Endodermal cell (in vitro differentiated cells): Measurements from ENCODE around the gene KCNQ2. TPM values are rescaled to one million over a fixed set of nuclear protein-coding genes. Genes with fewer than 3 reads are reported as not detected.

Experiments used
- DNase-seq: peaks from one replicate; pipeline ENCODE4 v3.0.0-alpha.2; 2017
- H3K27ac ChIP-seq: 2 replicates; pipeline ENCODE4 v1.5.1; 2013; ENCODE audit warnings: mild to moderate bottlenecking, low read depth, low read length, moderate library complexity
- H3K27me3 ChIP-seq: 2 replicates; pipeline ENCODE4 v1.6.1; 2013; ENCODE audit warnings: mild to moderate bottlenecking, low read length, moderate library complexity; ENCODE audit not compliant: insufficient read depth, control insufficient read depth, poor library complexity, severe bottlenecking
- H3K36me3 ChIP-seq: 2 replicates; pipeline ENCODE4 v1.7.0; 2013; ENCODE audit warnings: mild to moderate bottlenecking, low read length, moderate library complexity; ENCODE audit not compliant: control insufficient read depth, insufficient read depth
- H3K4me1 ChIP-seq: one replicate; pipeline ENCODE4 v1.7.0; 2013; ENCODE audit warnings: low read length; ENCODE audit not compliant: control insufficient read depth, insufficient read depth
- H3K4me3 ChIP-seq: 2 replicates; pipeline ENCODE4 v1.5.1; 2013; ENCODE audit warnings: mild to moderate bottlenecking, low read length, moderate library complexity
- H3K9ac ChIP-seq: 2 replicates; pipeline ENCODE4 v1.6.1; 2013; ENCODE audit warnings: mild to moderate bottlenecking, low read length, moderate library complexity; ENCODE audit not compliant: poor library complexity, severe bottlenecking; ENCODE audit errors: extremely low read depth
- H3K9me3 ChIP-seq: 2 replicates; pipeline ENCODE4 v1.6.1; 2013; ENCODE audit warnings: mild to moderate bottlenecking, low read length, moderate library complexity; ENCODE audit not compliant: control insufficient read depth
- H3K27ac Mint-ChIP-seq: 2 replicates; pipeline ENCODE4 v1.8.0; 2020; ENCODE audit warnings: mixed read lengths
- H3K27me3 Mint-ChIP-seq: 2 replicates; pipeline ENCODE4 v1.8.0; 2021; ENCODE audit warnings: mild to moderate bottlenecking, mixed read lengths; ENCODE audit not compliant: insufficient read depth
- H3K36me3 Mint-ChIP-seq: 2 replicates; pipeline ENCODE4 v1.8.0; 2020; ENCODE audit warnings: low read depth, mixed read lengths
- H3K4me1 Mint-ChIP-seq: 2 replicates; pipeline ENCODE4 v1.8.0; 2020; ENCODE audit warnings: mixed read lengths
- H3K4me3 Mint-ChIP-seq: 2 replicates; pipeline ENCODE4 v1.8.0; 2020; ENCODE audit warnings: mild to moderate bottlenecking, moderate library complexity, mixed read lengths
- H3K9me3 Mint-ChIP-seq: 2 replicates; pipeline ENCODE4 v1.8.0; 2020; ENCODE audit warnings: mild to moderate bottlenecking, mixed read lengths
- WGBS, 2 experiments: methylation state at CpG; one replicate each; pipeline versions ENCODE4 v1.1.5 to v1.1.7; 2013; ENCODE audit warnings: missing lambda C conversion rate in 2 of 2, mixed read lengths in 1 of 2; ENCODE audit not compliant: insufficient coverage in 1 of 2, insufficient read length in 1 of 2; 5-methylcytosine and 5-hydroxymethylcytosine counted together
- total RNA-seq, 2 donors: library from RNA; stranded (reverse); fragmentation: NEBNext Ultra II Directional in 1 of 2; extraction: Animal tissue kit (Norgen Biotek cat#: 25700) in 1 of 2; gene quantifications; 2 replicates in 1 of 2; 3 replicates in 1 of 2; pipeline ENCODE4 v1.2.1, GENCODE V29; 2021
- TF ChIP-seq, protein P1 (sequence below): fragments of 200-600 bp; sonication (generic); conservative IDR thresholded peaks from 2 replicates; pipeline ENCODE4 v1.5.0; 2021; ENCODE audit warnings: antibody characterized with exemption, mild to moderate bottlenecking

The KCNQ2 gene
- total RNA-seq, 2 donors from 2014 or later = 36.4 to 62.8 TPM

DNA sequence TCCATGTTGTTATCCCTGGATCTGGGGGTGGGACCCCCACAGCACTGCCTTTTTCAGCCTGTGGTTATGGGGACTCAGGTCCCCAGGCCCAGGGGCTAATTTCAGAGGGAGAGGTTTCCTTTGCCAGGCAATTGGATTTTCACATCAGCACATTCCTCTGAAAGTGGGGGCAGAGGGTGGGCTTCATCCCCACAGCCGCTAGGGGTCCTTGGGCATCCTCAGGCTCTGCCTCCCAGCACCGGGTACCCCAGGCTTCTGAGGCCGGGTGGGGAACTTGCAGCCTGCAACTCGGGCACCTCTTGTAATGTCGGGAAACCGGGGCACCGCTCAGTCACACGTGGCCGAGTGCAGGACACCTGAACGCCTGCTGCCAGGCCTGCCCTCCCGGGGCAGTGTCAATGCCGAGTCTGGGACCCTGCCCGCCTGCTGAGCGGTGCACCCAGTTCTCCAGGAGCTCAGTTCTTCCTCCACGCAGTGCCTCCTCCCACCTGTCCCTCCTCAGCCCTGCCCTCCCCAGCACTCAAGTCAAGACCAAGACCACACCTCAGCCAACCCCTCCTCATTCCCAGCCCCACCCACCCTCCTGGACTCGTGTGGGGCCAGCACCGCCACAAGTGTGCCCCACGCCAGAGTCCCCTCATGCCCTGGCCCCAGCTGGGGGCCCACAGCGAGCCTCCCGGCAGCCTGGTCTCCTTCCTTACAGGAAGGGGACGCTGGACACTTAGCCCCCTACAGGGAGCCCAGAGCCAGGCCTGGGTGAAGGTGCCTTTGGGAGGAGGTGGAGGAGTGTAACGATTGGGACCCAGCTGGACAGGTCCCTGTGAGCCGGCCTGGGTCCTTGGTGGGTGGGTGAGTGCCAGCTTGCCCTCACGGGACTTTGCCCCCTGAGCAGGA is 102.5 kb downstream of the KCNQ2 start:
- no peaks in the 10 kb centered on the region for H3K27me3 Mint-ChIP-seq
- H3K4me3 Mint-ChIP-seq = no peak overlapping the region
- TF ChIP-seq, protein P1, sequence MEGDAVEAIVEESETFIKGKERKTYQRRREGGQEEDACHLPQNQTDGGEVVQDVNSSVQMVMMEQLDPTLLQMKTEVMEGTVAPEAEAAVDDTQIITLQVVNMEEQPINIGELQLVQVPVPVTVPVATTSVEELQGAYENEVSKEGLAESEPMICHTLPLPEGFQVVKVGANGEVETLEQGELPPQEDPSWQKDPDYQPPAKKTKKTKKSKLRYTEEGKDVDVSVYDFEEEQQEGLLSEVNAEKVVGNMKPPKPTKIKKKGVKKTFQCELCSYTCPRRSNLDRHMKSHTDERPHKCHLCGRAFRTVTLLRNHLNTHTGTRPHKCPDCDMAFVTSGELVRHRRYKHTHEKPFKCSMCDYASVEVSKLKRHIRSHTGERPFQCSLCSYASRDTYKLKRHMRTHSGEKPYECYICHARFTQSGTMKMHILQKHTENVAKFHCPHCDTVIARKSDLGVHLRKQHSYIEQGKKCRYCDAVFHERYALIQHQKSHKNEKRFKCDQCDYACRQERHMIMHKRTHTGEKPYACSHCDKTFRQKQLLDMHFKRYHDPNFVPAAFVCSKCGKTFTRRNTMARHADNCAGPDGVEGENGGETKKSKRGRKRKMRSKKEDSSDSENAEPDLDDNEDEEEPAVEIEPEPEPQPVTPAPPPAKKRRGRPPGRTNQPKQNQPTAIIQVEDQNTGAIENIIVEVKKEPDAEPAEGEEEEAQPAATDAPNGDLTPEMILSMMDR = peak; percentile 50
- no peak for DNase-seq
- no peak overlapping the region for H3K27ac Mint-ChIP-seq
- H3K9ac ChIP-seq = no peak overlapping the region
- H3K4me1 Mint-ChIP-seq = no peaks in the 10 kb centered on the region
- no peaks in the 10 kb centered on the region for H3K36me3 ChIP-seq
- H3K27ac ChIP-seq = no peak overlapping the region
- no peaks in the 10 kb centered on the region for H3K9me3 ChIP-seq
- WGBS, 2 experiments = 82 to 94% methylated on average over 9 to 24 of the region's 24 CpGs
- H3K36me3 Mint-ChIP-seq = no peaks in the 10 kb centered on the region
- no peak overlapping the region for H3K4me3 ChIP-seq
- H3K4me1 ChIP-seq = no peaks in the 10 kb centered on the region
- H3K27me3 ChIP-seq = no peaks in the 10 kb centered on the region
- H3K9me3 Mint-ChIP-seq = no peaks in the 10 kb centered on the region

DNA sequence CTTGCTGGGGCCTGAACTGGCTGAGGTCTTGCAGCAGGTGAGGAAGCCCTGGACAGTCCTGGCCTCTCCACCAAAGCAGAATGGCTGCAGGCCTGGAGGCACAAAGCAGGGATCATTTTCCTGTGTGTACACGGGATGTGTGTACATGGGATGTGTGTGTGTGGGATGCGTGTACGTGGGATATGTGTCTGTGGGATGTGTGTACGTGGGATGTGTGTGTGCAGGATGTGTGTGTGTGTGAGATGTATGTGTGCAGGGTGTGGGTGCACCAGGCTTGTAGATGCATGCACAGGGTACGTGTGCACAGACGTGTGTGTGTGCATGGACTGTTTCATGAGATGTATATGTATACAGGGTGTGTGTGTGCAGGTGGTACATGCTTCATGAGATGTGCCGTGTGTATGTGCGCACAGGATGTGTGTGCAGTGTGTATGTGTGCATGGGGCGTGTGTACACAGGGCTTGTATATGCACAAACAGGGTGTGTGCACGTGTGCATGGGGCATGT is 103.4 kb downstream of the KCNQ2 start:
- H3K4me3 Mint-ChIP-seq = no peak overlapping the region
- no peak for DNase-seq
- no peaks in the 10 kb centered on the region for H3K9me3 Mint-ChIP-seq
- Histone ChIP-seq H3K27me3 (no peaks in the 10 kb centered on the region), H3K4me1 (no peaks in the 10 kb centered on the region), H3K9ac (no peak overlapping the region), H3K4me3 (no peak overlapping the region), H3K36me3 (no peaks in the 10 kb centered on the region), H3K9me3 (no peaks in the 10 kb centered on the region), H3K27ac (no peak overlapping the region)
- TF ChIP-seq, protein P1 = no peak
- WGBS, 2 experiments = 94 to 100% methylated on average over 8 to 10 of the region's 10 CpGs
- H3K36me3 Mint-ChIP-seq = no peaks in the 10 kb centered on the region
- no peaks in the 10 kb centered on the region for H3K27me3 Mint-ChIP-seq
- no peaks in the 10 kb centered on the region for H3K4me1 Mint-ChIP-seq
- H3K27ac Mint-ChIP-seq = no peak overlapping the region

DNA sequence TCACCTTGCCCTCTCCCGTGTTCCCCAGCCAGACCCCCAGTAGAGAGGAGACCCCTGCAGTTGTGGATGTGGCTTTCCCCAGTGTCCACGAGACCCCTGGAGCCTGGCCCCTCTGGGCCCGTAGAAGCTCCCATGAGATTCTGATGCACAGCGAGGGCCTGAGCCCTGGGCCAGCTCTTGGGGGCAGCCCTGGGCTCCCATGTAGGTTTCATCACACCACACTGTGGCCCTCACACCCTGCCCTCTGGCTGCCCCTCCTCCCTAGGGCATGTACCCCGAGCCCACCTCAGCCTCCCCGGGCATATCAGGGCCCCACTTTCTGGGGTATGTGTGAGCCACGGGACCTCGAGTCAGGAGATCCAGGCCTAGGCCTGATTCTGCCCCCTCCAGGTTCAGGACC is 104.3 kb downstream of the KCNQ2 start:
- H3K4me3 ChIP-seq = no peak overlapping the region
- WGBS, 2 experiments = 84 to 94% methylated on average over 5 to 8 of the region's 8 CpGs
- H3K36me3 Mint-ChIP-seq = no peaks in the 10 kb centered on the region
- H3K4me1 Mint-ChIP-seq = no peaks in the 10 kb centered on the region
- no peaks in the 10 kb centered on the region for H3K4me1 ChIP-seq
- H3K9me3 Mint-ChIP-seq = no peaks in the 10 kb centered on the region
- TF ChIP-seq, protein P1 = no peak
- no peak overlapping the region for H3K4me3 Mint-ChIP-seq
- DNase-seq = no peak
- H3K27ac ChIP-seq = no peak overlapping the region
- H3K27me3 Mint-ChIP-seq = no peaks in the 10 kb centered on the region
- H3K9ac ChIP-seq = no peak overlapping the region
- H3K27me3 ChIP-seq = no peaks in the 10 kb centered on the region
- H3K27ac Mint-ChIP-seq = no peak overlapping the region
- H3K9me3 ChIP-seq = no peaks in the 10 kb centered on the region
- no peaks in the 10 kb centered on the region for H3K36me3 ChIP-seq
